NCI-H1105 (cell line): ENCODE data around the gene UCP3.

Source experiments
- DNase-seq: peaks from one replicate; lab custom pipeline; 2025; lab: John Stamatoyannopoulos, UW

Gene UCP3

DNA sequence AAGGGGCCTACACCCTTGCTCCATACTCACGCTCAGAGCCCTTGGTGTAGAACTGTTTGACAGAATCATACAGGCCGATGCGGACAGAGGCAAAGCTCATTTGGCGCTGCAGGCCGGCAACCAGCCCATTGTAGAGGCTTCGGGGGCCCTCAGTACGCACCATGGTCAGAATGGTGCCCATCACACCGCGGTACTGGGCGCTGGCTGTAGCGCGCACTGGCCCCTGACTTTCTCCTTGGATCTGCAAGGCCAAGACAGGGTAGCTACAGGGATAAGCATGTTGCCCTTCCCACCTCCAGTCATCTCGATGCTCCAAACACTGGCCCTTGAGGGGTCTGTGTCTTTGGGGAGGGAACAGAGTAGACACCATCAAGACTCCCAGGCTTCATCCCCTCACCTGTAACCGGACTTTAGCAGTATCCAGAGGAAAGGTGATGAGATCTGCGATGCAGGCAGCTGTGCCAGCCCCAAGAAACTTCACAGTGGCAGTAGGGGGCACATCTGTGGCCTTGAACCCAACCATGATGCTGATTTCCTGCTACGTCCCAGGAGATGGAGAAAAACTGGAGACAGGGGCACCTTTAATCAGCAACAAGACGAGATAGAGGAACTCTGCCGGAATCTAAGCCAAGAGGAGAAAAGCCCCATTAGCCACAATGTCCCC, 30.9 kb downstream of the UCP3 start:
- no peak for DNase-seq

DNA sequence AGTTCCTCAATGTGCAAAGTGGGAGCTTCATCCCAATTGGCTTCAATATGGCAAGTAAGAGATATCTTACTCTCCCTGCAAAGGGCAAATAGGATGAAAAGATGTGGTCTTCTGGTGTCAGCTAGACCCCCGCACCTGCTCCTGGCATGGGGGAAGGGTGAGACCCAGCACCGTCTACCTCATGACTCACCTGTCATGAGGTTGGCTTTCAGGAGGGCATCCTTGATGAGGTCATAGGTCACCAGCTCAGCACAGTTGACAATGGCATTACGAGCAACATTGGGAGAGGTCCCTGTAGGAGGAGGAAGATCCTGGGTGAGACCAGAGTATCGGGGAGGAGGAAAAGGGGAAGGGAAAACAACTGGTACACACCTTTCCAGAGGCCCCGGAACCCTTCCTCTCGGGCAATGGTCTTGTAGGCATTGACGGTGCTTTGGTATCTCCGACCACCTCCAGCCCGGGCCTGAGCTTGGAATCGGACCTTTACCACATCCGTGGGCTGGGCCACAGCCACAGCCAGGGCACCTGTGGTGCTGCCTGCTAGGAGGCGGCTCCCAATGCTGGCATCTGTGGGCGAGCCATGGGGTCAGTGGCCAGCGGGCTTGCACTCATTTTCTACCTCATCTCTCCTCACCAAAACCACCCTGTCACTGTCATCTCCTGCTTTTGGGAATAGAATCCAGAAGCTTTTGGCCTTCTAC, 32.3 kb downstream of the UCP3 start:
- DNase-seq, result no peak

DNA sequence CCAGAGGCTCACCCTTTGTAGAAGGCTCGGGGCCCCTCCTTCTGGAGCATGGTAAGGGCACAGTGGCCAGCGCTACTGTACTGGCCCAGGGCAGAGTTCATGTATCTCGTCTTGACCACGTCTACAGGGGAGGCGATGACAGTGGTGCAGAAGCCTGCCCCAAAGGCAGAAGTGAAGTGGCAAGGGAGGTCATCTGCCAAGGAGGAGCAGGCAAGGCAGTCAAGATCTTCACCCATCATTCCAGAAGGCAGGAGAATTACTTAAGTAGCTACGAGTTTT, 33.5 kb downstream of the UCP3 start:
- no peak for DNase-seq

- no peak for DNase-seq
These were observed 34.0 kb downstream of the UCP3 start for GRCh38 chr11:73974604-73975478.

- no peak for DNase-seq
These were observed 36.0 kb downstream of the UCP3 start for GRCh38 chr11:73972620-73973449.

- DNase-seq, result no peak
These were observed 36.7 kb downstream of the UCP3 start for GRCh38 chr11:73972187-73972586.

DNA sequence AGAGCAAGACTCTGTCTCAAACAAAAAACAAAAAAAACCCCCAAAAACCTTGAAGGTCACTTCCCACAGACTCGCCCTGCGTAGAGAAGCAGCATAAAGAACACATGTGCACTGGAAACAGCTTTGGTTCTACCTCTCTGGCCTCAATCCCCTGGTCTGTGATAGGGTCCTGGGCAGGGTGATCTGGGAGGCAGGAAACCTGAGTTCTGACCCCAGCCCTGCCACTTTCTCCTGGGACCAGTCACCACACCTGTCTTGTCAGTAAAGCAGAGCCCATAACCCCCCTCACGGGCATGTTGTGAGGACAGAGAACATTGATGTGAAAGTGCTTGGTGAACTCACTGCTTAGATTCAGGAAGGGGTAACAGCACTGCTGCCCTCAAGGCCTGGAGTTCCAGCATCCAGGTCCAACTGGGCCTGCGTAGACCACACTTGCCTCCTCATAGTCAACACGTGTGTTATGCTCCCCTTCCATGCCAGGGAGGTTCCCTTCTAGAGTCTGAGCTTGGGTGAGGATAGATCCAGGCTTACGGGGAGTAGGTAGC, 37.6 kb downstream of the UCP3 start:
- DNase-seq, result no peak

- DNase-seq, result no peak
These were observed 38.7 kb downstream of the UCP3 start for GRCh38 chr11:73969991-73970800.

GRCh38 chr11:73969091-73969490, 39.8 kb downstream of the UCP3 start:
- DNase-seq, result no peak

- DNase-seq, result no peak
These were observed 40.4 kb downstream of the UCP3 start for GRCh38 chr11:73968356-73968966.

DNA sequence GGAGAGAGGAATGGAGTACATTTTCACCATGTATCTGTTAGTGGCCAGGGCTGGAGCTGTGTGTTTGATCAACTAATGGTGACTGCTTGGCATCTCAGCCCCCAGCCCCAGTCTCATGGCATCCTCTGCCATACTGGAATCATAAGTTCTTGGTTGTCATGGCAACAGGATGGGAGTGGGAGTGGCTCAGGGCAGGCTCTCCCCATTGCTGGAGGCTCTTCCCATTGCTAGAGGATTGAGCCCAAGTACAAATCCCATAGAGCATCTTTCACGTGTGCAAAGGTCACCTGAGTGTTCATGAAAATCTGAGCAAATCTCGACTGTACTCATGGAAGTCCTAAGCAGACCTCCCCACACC, 43.1 kb downstream of the UCP3 start:
- DNase-seq, result no peak

DNA sequence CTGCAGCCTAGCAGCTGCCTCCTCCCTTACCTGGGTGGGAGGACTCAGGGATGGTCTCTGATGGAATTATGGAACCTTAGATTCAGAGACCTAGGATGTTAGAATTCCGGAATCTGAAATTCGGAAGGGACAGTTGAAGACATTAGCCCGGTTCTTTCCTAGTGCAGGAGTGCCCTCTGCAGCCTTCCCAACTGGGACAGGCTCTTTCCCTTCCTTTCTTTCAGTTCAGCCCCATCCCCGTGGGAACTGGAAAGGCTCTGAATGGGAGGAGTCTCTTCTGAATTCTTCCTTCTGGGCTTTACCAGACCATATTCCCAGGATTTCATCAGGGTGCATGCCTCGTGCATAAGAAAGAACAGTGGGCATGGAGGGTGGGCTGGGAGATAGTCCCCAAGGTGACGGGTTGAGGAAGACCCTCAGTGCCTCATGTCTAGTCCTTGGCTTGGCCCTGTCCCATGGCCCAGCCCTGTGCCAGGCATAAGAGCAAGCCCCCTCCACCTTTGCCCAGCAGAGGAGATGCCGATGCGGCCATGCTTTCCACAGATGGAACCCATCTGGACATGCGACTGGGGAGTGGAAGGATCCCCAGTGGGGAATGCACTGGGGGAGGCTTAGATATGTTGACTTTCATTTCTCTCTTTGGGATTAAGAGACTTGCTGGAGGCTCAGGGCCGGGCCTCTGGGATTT, 43.7 kb downstream of the UCP3 start:
- DNase-seq, result no peak

GRCh38 chr11:73963861-73964260, 45.0 kb downstream of the UCP3 start:
- DNase-seq, result no peak

DNA sequence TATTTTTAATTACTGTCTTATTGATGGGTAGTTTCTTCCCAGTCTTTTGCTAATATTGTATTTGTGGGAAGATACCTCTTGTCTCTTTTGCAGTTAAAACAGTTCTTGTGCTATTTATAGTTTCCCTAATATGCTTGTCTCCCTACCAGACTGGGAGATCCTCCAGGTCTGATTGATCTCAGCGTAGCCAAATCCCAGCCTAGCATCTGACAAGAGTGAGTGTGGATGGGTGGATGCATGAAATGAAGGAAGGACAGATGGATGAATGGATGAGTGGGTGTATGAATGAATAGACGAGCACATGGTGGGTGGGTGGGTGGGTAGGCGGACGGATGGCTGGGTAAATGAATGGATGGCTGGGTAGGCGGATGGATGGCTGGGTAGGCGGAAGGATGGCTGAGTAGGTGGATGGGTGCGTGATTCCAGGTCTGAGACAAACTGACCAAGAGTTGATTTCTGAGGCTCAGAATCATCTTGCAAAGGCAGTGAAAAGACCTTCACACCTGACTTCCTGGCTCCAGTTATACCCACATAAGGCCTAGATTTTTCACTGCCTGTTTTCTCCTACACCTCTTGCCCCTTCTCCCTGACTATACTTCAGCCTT, 46.7 kb downstream of the UCP3 start:
- no peak for DNase-seq

GRCh38 chr11:73961321-73961720, 47.6 kb downstream of the UCP3 start:
- no peak for DNase-seq

DNA sequence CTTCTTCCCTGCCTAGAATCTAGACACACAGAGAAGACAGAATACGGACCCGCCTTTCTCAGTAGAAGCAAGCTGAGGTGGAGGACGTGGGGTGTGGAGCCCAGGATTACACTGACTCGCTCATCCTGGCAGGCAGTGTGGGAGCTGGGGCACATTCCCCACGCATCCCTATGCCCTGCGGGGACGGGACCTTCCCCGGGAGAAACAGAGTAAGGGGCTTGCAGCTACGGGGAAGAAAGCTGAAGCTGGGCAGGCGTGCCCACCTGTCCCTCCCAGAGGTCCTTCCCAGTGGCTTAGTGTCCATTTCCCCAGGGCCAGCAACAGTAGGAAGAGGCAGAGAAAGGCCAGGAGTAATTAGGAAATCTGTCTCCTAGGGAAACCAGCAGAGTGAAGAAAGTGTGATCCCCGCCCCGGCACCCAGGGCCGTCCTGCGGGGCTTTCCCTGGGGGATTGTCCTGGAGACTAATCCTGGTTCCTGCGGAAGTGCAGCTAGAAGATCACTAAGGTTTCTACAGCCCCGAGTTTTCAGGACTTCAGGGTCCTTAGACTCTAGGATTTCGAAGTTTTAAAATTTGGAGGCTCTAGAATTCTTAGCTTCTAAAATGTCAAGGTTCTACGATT, 50.3 kb downstream of the UCP3 start:
- DNase-seq, result no peak

DNA sequence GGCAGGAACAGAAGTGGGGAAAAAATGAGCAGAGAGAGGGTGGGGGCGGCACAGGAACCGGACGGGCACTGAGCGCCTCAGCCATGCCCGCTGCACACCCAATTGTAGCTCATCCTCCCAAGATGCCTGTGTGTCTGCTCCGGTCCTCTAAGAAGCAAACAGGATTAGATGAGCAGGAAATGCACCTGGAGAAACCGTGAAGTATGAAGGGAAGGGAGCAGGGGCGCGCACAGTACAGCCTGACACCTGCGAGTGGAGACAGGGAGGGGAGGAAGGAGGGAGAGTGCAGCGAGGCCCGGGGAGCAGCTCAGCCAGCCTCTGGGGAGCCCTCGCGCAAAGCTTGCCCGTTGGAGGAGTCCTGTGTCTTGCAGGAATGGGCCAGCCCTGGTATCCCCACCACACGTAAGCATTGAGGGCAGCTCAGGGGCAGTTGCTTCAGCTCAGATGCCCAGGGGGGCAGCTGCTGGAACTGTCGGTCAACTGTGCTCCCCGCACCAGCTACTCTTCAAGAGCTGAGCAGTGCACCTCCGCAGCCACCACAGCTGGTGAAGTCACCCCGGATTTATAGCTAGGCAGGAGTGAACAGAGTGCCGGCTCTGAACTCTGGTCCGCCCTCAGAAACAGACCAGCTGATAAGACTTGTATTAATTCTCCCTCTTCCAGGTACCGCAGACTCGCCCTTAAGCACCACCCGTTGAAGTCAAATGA, 51.1 kb downstream of the UCP3 start:
- DNase-seq, result no peak

- DNase-seq, result no peak
These were observed 51.8 kb downstream of the UCP3 start for GRCh38 chr11:73956876-73957653.
